Measurements from ENCODE around the gene SNX6.
"Not testable (repeated sequence)": the region's sequence is repeated elsewhere in the genome, so short reads cannot be mapped to it uniquely, and the experiment has no call there.

The SNX6 gene

GRCh38 chr14:34554540-34555250 is 75.3 kb downstream of the SNX6 start:
- Histone ChIP-seq H3K27me3 (ENCODE audit: insufficient read depth, low read length, poor library complexity) (no peaks in the 10 kb centered on the region), H2AFZ (ENCODE audit: low read depth, low read length) (no peak overlapping the region), H3K36me3 (ENCODE audit: insufficient read depth, low read length) (no peaks in the 10 kb centered on the region), H3K79me2 (ENCODE audit: insufficient read depth, low read length) (no peaks in the 10 kb centered on the region), H3K9me3 (ENCODE audit: insufficient read depth, low read length, severe bottlenecking) (no peaks in the 10 kb centered on the region), H3K4me2 (ENCODE audit: insufficient read depth, low read length) (peak overlapping the region; percentile 52), H3K9ac (ENCODE audit: low read depth, low read length) (peak overlapping the region; percentile 7; the same call in 1 of the 2 replicates), H3K4me3 (ENCODE audit: low read depth in 1 of 2, low read length in 2 of 2) (peak overlapping the region in 1 of 2 experiments; percentile 41; a peak in 2 of 4 replicates), H3K4me1 (ENCODE audit: insufficient read depth, low read length) (peaks cover 12% of the 10 kb centered on the region), H4K20me1 (ENCODE audit: insufficient read depth, low read length) (peaks cover 5% of the 10 kb centered on the region; the same call in 1 of the 2 replicates), H3K27ac (ENCODE audit: low read length) (peak overlapping the region; percentile 39)
- TF ChIP-seq CTCF (IDR thresholded peaks at IDR 0.05; ENCODE audit: borderline replicate concordance, extremely low read depth, low read length, poor library complexity, severe bottlenecking) (no peak), EZH2 (IDR thresholded peaks at IDR 0.05; ENCODE audit: borderline replicate concordance, low read depth, low read length, severe bottlenecking) (no peak)
- ATAC-seq (ENCODE audit: insufficient read depth, low read depth) = no peak
- no peak for DNase-seq

- not testable (repeated sequence) for H3K9me3 ChIP-seq (ENCODE audit: insufficient read depth, low read length, severe bottlenecking); H2AFZ ChIP-seq (ENCODE audit: low read depth, low read length); H3K36me3 ChIP-seq (ENCODE audit: insufficient read depth, low read length); H3K27ac ChIP-seq (ENCODE audit: low read length); ATAC-seq (ENCODE audit: insufficient read depth, low read depth); H3K9ac ChIP-seq (ENCODE audit: low read depth, low read length); H3K4me3 ChIP-seq (ENCODE audit: low read depth in 1 of 2, low read length in 2 of 2); H4K20me1 ChIP-seq (ENCODE audit: insufficient read depth, low read length); H3K79me2 ChIP-seq (ENCODE audit: insufficient read depth, low read length); DNase-seq; H3K27me3 ChIP-seq (ENCODE audit: insufficient read depth, low read length, poor library complexity)
- peak overlapping the region; percentile 38; the same call in 1 of the 2 replicates for H3K4me2 ChIP-seq (ENCODE audit: insufficient read depth, low read length)
- H3K4me1 ChIP-seq (ENCODE audit: insufficient read depth, low read length) = peaks cover 24% of the 10 kb centered on the region
Measured at GRCh38 chr14:34549276-34549966, 80.5 kb downstream of the SNX6 start.

GRCh38 chr14:34548472-34548981 is 81.4 kb downstream of the SNX6 start:
- H3K4me2 ChIP-seq (ENCODE audit: insufficient read depth, low read length) = peak overlapping the region; percentile 47
- H3K36me3 ChIP-seq (ENCODE audit: insufficient read depth, low read length) = no peaks in the 10 kb centered on the region
- no peaks in the 10 kb centered on the region for H3K9me3 ChIP-seq (ENCODE audit: insufficient read depth, low read length, severe bottlenecking)
- no peak overlapping the region; a peak in 1 of 4 replicates for H3K4me3 ChIP-seq (ENCODE audit: low read depth in 1 of 2, low read length in 2 of 2)
- DNase-seq = no peak
- no peaks in the 10 kb centered on the region for H3K27me3 ChIP-seq (ENCODE audit: insufficient read depth, low read length, poor library complexity)
- no peak overlapping the region for H3K9ac ChIP-seq (ENCODE audit: low read depth, low read length)
- H3K4me1 ChIP-seq (ENCODE audit: insufficient read depth, low read length) = peaks cover 19% of the 10 kb centered on the region
- no peaks in the 10 kb centered on the region for H4K20me1 ChIP-seq (ENCODE audit: insufficient read depth, low read length)
- no peak overlapping the region for H2AFZ ChIP-seq (ENCODE audit: low read depth, low read length)
- peak overlapping the region; percentile 62 for H3K27ac ChIP-seq (ENCODE audit: low read length)
- no peaks in the 10 kb centered on the region for H3K79me2 ChIP-seq (ENCODE audit: insufficient read depth, low read length)
- ATAC-seq (ENCODE audit: insufficient read depth, low read depth) = no peak
- no peak for TF ChIP-seq EZH2 (IDR thresholded peaks at IDR 0.05; ENCODE audit: borderline replicate concordance, low read depth, low read length, severe bottlenecking)
- no peak for TF ChIP-seq CTCF (IDR thresholded peaks at IDR 0.05; ENCODE audit: borderline replicate concordance, extremely low read depth, low read length, poor library complexity, severe bottlenecking)

- H4K20me1 ChIP-seq (ENCODE audit: insufficient read depth, low read length); H3K9me3 ChIP-seq (ENCODE audit: insufficient read depth, low read length, severe bottlenecking); H3K36me3 ChIP-seq (ENCODE audit: insufficient read depth, low read length); H3K4me2 ChIP-seq (ENCODE audit: insufficient read depth, low read length); H3K27ac ChIP-seq (ENCODE audit: low read length); H3K9ac ChIP-seq (ENCODE audit: low read depth, low read length); H2AFZ ChIP-seq (ENCODE audit: low read depth, low read length); H3K27me3 ChIP-seq (ENCODE audit: insufficient read depth, low read length, poor library complexity); H3K79me2 ChIP-seq (ENCODE audit: insufficient read depth, low read length); H3K4me3 ChIP-seq (ENCODE audit: low read depth in 1 of 2, low read length in 2 of 2); DNase-seq: not testable (repeated sequence)
- ATAC-seq (ENCODE audit: insufficient read depth, low read depth) = peak; percentile 73
- H3K4me1 ChIP-seq (ENCODE audit: insufficient read depth, low read length) = peaks cover 19% of the 10 kb centered on the region
Measured at GRCh38 chr14:34547136-34547520, 82.8 kb downstream of the SNX6 start.

GRCh38 chr14:34546272-34547135 is 83.4 kb downstream of the SNX6 start:
- H3K79me2 ChIP-seq (ENCODE audit: insufficient read depth, low read length); H3K9ac ChIP-seq (ENCODE audit: low read depth, low read length); H3K27me3 ChIP-seq (ENCODE audit: insufficient read depth, low read length, poor library complexity); H3K4me2 ChIP-seq (ENCODE audit: insufficient read depth, low read length); H3K36me3 ChIP-seq (ENCODE audit: insufficient read depth, low read length); H3K27ac ChIP-seq (ENCODE audit: low read length); H3K9me3 ChIP-seq (ENCODE audit: insufficient read depth, low read length, severe bottlenecking); DNase-seq; H3K4me3 ChIP-seq (ENCODE audit: low read depth in 1 of 2, low read length in 2 of 2); H2AFZ ChIP-seq (ENCODE audit: low read depth, low read length); H4K20me1 ChIP-seq (ENCODE audit: insufficient read depth, low read length): not testable (repeated sequence)
- ATAC-seq (ENCODE audit: insufficient read depth, low read depth) = peak; percentile 79
- H3K4me1 ChIP-seq (ENCODE audit: insufficient read depth, low read length) = peaks cover 19% of the 10 kb centered on the region

All from DND-41 (cell line).